ENCODE data around the gene TSPAN14. TPM values are rescaled to one million over a fixed set of nuclear protein-coding genes. Genes with fewer than 3 reads are reported as not detected.

Gene TSPAN14
- total RNA-seq, 4 donors from 2014 or later, result 61.6 to 83.4 (median 77.9) TPM

- intact Hi-C loops (cut with DNase I), result no loop called here
Observed at GRCh38 chr10:80462299-80462980, 8.3 kb downstream of the TSPAN14 start.

GRCh38 chr10:80462981-80463741, 9.1 kb downstream of the TSPAN14 start:
- H3K27me3 ChIP-seq, result no peaks in the 10 kb centered on the region
- no peaks in the 10 kb centered on the region for H3K36me3 ChIP-seq
- intact Hi-C loops (cut with DNase I), result no loop called here
- 31 to 32% methylated on average over 5 of the region's 5 CpGs for WGBS, 2 donors
- H3K4me3 ChIP-seq (replicated peaks in 1 of 3), result no peak overlapping the region
- H3K9me3 ChIP-seq, result no peaks in the 10 kb centered on the region
- peak overlapping the region; percentile 64 to 99 (median 93) for H3K27ac ChIP-seq
- TF ChIP-seq POLR2A (IDR thresholded peaks at IDR 0.05) (no peak), CTCF (IDR thresholded peaks at IDR 0.05) (no peak)
- DNase-seq, result no peak
- H3K4me1 ChIP-seq, result peaks cover 98 to 100% of the 10 kb centered on the region in 2 donors

More at GRCh38 chr10:80462299-80462980, 8.3 kb downstream of the TSPAN14 start:
- Histone ChIP-seq H3K27me3 (no peaks in the 10 kb centered on the region), H3K27ac (peak overlapping the region; percentile 64 to 99 (median 93)), H3K4me1 (peaks cover 98 to 100% of the 10 kb centered on the region in 2 donors), H3K36me3 (no peaks in the 10 kb centered on the region), H3K9me3 (no peaks in the 10 kb centered on the region), H3K4me3 (replicated peaks in 1 of 3) (no peak overlapping the region)
- peak; percentile 38 for DNase-seq
- TF ChIP-seq POLR2A (IDR thresholded peaks at IDR 0.05), result no peak
- no peak for TF ChIP-seq CTCF (IDR thresholded peaks at IDR 0.05)
- 39 to 44% methylated on average over 7 of the region's 7 CpGs for WGBS, 2 donors

GRCh38 chr10:80463868-80464267, 9.8 kb downstream of the TSPAN14 start:
- Histone ChIP-seq H3K27me3 (no peaks in the 10 kb centered on the region), H3K9me3 (no peaks in the 10 kb centered on the region), H3K4me1 (peaks cover 98 to 100% of the 10 kb centered on the region in 2 donors), H3K4me3 (replicated peaks in 1 of 3) (no peak overlapping the region), H3K27ac (peak overlapping the region; percentile 64 to 99 (median 93)), H3K36me3 (no peaks in the 10 kb centered on the region)
- 90 to 93% methylated on average over 9 to 10 of the region's 10 CpGs for WGBS, 2 donors
- DNase-seq, result no peak
- TF ChIP-seq POLR2A (IDR thresholded peaks at IDR 0.05), result no peak
- TF ChIP-seq CTCF (IDR thresholded peaks at IDR 0.05), result no peak
- intact Hi-C loops (cut with DNase I), result no loop called here

- TF ChIP-seq POLR2A (IDR thresholded peaks at IDR 0.05) (peak in 1 of 2 donors; percentile 36), CTCF (IDR thresholded peaks at IDR 0.05) (peak in 1 of 6 experiments; percentile 3)
- peak; percentile 92 to 98 for DNase-seq
- WGBS, 2 donors, result 25 to 31% methylated on average over 9 to 10 of the region's 14 CpGs
- intact Hi-C loops (cut with DNase I), result no loop called here
- Histone ChIP-seq H3K27ac (peak overlapping the region; percentile 64 to 99 (median 93)), H3K9me3 (no peaks in the 10 kb centered on the region), H3K36me3 (no peaks in the 10 kb centered on the region), H3K27me3 (no peaks in the 10 kb centered on the region), H3K4me3 (replicated peaks in 1 of 3) (peak overlapping the region in 1 of 3 donors; percentile 16), H3K4me1 (peaks cover 98 to 100% of the 10 kb centered on the region in 2 donors)
Observed at GRCh38 chr10:80464557-80465450, 10.7 kb downstream of the TSPAN14 start.
